ENCODE results near the gene UVRAG. TPM values are rescaled to one million over a fixed set of nuclear protein-coding genes. Genes with fewer than 3 reads are reported as not detected.
A peak's percentile ranks its signal among the peaks of the same experiment; 100 is the strongest.

UVRAG gene
- total RNA-seq, 1 experiment from 2014 or later = 52.7 TPM

DNA sequence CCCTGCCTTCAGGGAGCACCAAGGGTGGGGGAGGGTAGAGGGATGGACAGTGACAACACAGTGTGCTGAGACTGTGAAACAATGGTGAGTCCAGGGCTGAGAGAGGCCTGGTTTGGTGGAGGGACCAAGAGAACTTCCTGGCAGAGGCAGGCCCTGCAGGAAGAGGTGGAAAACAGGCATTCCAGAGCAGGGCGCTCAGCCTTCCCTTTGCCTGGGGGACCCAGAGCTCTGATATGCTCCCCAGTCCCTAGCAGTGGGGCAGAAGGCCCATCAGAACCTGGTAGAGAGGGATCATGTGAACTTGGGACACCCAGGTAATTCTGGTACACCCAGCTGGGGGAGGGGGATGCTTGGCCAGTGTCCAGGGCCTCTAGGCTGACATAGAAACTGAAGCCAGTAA is 17.2 kb upstream of the UVRAG start:
- no peak for DNase-seq
- no peaks in the 10 kb centered on the region for H4K20me1 ChIP-seq (ENCODE audit: insufficient read depth, low read depth, low read length)
- no peaks in the 10 kb centered on the region for H3K36me3 ChIP-seq (ENCODE audit: insufficient read depth, low read length)
- no peak overlapping the region for H2AFZ ChIP-seq (ENCODE audit: low read length)
- H3K9ac ChIP-seq (ENCODE audit: low read length) = no peak overlapping the region
- H3K4me3 ChIP-seq (ENCODE audit: low read length) = no peak overlapping the region
- no peak overlapping the region for H3K4me2 ChIP-seq (ENCODE audit: low read depth, low read length, poor library complexity, severe bottlenecking)
- H3K27me3 ChIP-seq (ENCODE audit: low read length) = no peaks in the 10 kb centered on the region
- no peaks in the 10 kb centered on the region for H3K9me2 ChIP-seq (replicated peaks; ENCODE audit: insufficient read depth, low read length)
- no peaks in the 10 kb centered on the region for H3K4me1 ChIP-seq (ENCODE audit: low read length)
- H3K27ac ChIP-seq (ENCODE audit: low read length) = no peak overlapping the region
- no peaks in the 10 kb centered on the region for H3K9me3 ChIP-seq (ENCODE audit: low read length)
- H3K79me2 ChIP-seq (ENCODE audit: low read length) = no peaks in the 10 kb centered on the region

- DNase-seq = no peak
- Histone ChIP-seq H3K9ac (ENCODE audit: low read length) (no peak overlapping the region), H3K4me3 (ENCODE audit: low read length) (no peak overlapping the region), H3K79me2 (ENCODE audit: low read length) (no peaks in the 10 kb centered on the region), H3K4me1 (ENCODE audit: low read length) (no peaks in the 10 kb centered on the region), H3K9me3 (ENCODE audit: low read length) (no peaks in the 10 kb centered on the region), H3K9me2 (replicated peaks; ENCODE audit: insufficient read depth, low read length) (no peaks in the 10 kb centered on the region), H2AFZ (ENCODE audit: low read length) (no peak overlapping the region), H3K36me3 (ENCODE audit: insufficient read depth, low read length) (no peaks in the 10 kb centered on the region), H4K20me1 (ENCODE audit: insufficient read depth, low read depth, low read length) (no peaks in the 10 kb centered on the region), H3K4me2 (ENCODE audit: low read depth, low read length, poor library complexity, severe bottlenecking) (no peak overlapping the region), H3K27me3 (ENCODE audit: low read length) (no peaks in the 10 kb centered on the region), H3K27ac (ENCODE audit: low read length) (no peak overlapping the region)
Observed at GRCh38 chr11:75800136-75800675, 14.8 kb upstream of the UVRAG start.

DNA sequence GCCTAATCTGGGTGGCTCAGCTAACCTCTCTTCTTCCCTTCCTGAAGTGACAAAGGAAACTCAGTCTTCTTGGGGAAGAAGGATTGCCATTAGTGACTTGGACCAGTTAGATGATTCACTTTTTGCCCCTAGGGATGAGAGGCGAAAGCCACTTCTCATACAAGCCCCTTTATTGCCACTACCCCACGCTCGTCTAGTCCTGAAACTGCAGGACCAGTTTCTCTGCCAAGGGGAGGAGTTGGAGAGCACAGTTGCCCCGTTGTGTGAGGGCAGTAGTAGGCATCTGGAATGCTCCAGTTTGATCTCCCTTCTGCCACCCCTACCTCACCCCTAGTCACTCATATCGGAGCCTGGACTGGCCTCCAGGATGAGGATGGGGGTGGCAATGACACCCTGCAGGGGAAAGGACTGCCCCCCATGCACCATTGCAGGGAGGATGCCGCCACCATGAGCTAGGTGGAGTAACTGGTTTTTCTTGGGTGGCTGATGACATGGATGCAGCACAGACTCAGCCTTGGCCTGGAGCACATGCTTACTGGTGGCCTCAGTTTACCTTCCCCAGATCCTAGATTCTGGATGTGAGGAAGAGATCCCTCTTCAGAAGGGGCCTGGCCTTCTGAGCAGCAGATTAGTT is 14.2 kb upstream of the UVRAG start:
- no peak overlapping the region for H3K4me2 ChIP-seq (ENCODE audit: low read depth, low read length, poor library complexity, severe bottlenecking)
- no peaks in the 10 kb centered on the region for H3K9me3 ChIP-seq (ENCODE audit: low read length)
- H3K4me1 ChIP-seq (ENCODE audit: low read length) = no peaks in the 10 kb centered on the region; the same call in 1 of the 2 replicates
- H3K9me2 ChIP-seq (replicated peaks; ENCODE audit: insufficient read depth, low read length) = no peaks in the 10 kb centered on the region
- no peak overlapping the region for H3K4me3 ChIP-seq (ENCODE audit: low read length)
- no peaks in the 10 kb centered on the region for H3K27me3 ChIP-seq (ENCODE audit: low read length)
- H2AFZ ChIP-seq (ENCODE audit: low read length) = no peak overlapping the region
- no peak overlapping the region for H3K27ac ChIP-seq (ENCODE audit: low read length)
- DNase-seq = no peak
- no peak overlapping the region for H3K9ac ChIP-seq (ENCODE audit: low read length)
- H4K20me1 ChIP-seq (ENCODE audit: insufficient read depth, low read depth, low read length) = no peaks in the 10 kb centered on the region
- H3K79me2 ChIP-seq (ENCODE audit: low read length) = no peaks in the 10 kb centered on the region
- H3K36me3 ChIP-seq (ENCODE audit: insufficient read depth, low read length) = no peaks in the 10 kb centered on the region

- H3K9me2 ChIP-seq (replicated peaks; ENCODE audit: insufficient read depth, low read length) = no peaks in the 10 kb centered on the region
- no peak overlapping the region for H3K4me3 ChIP-seq (ENCODE audit: low read length)
- H3K4me2 ChIP-seq (ENCODE audit: low read depth, low read length, poor library complexity, severe bottlenecking) = no peak overlapping the region
- no peak overlapping the region for H2AFZ ChIP-seq (ENCODE audit: low read length)
- H3K9me3 ChIP-seq (ENCODE audit: low read length) = no peaks in the 10 kb centered on the region
- H3K27me3 ChIP-seq (ENCODE audit: low read length) = no peaks in the 10 kb centered on the region
- no peaks in the 10 kb centered on the region for H3K79me2 ChIP-seq (ENCODE audit: low read length)
- H3K27ac ChIP-seq (ENCODE audit: low read length) = no peak overlapping the region
- no peaks in the 10 kb centered on the region for H3K36me3 ChIP-seq (ENCODE audit: insufficient read depth, low read length)
- H3K4me1 ChIP-seq (ENCODE audit: low read length) = no peaks in the 10 kb centered on the region; the same call in 1 of the 2 replicates
- no peaks in the 10 kb centered on the region for H4K20me1 ChIP-seq (ENCODE audit: insufficient read depth, low read depth, low read length)
- H3K9ac ChIP-seq (ENCODE audit: low read length) = no peak overlapping the region
- no peak for DNase-seq
Observed at GRCh38 chr11:75801362-75802020, 13.5 kb upstream of the UVRAG start.

- no peak overlapping the region for H3K4me3 ChIP-seq (ENCODE audit: low read length)
- no peaks in the 10 kb centered on the region for H3K9me2 ChIP-seq (replicated peaks; ENCODE audit: insufficient read depth, low read length)
- H3K79me2 ChIP-seq (ENCODE audit: low read length) = no peaks in the 10 kb centered on the region
- DNase-seq = no peak
- no peak overlapping the region for H3K27ac ChIP-seq (ENCODE audit: low read length)
- H3K9me3 ChIP-seq (ENCODE audit: low read length) = no peaks in the 10 kb centered on the region
- H3K9ac ChIP-seq (ENCODE audit: low read length) = no peak overlapping the region
- no peaks in the 10 kb centered on the region for H3K27me3 ChIP-seq (ENCODE audit: low read length)
- no peaks in the 10 kb centered on the region; the same call in 1 of the 2 replicates for H3K4me1 ChIP-seq (ENCODE audit: low read length)
- H3K36me3 ChIP-seq (ENCODE audit: insufficient read depth, low read length) = no peaks in the 10 kb centered on the region
- no peak overlapping the region for H2AFZ ChIP-seq (ENCODE audit: low read length)
- H4K20me1 ChIP-seq (ENCODE audit: insufficient read depth, low read depth, low read length) = no peaks in the 10 kb centered on the region
- H3K4me2 ChIP-seq (ENCODE audit: low read depth, low read length, poor library complexity, severe bottlenecking) = no peak overlapping the region
Observed at GRCh38 chr11:75802021-75802912, 12.7 kb upstream of the UVRAG start.

- no peak overlapping the region for H3K27ac ChIP-seq (ENCODE audit: low read length)
- H4K20me1 ChIP-seq (ENCODE audit: insufficient read depth, low read depth, low read length) = no peaks in the 10 kb centered on the region
- no peak overlapping the region for H3K9ac ChIP-seq (ENCODE audit: low read length)
- DNase-seq = peak; percentile 89
- H3K9me3 ChIP-seq (ENCODE audit: low read length) = no peaks in the 10 kb centered on the region
- H3K79me2 ChIP-seq (ENCODE audit: low read length) = no peaks in the 10 kb centered on the region
- no peaks in the 10 kb centered on the region; the same call in 1 of the 2 replicates for H3K4me1 ChIP-seq (ENCODE audit: low read length)
- H2AFZ ChIP-seq (ENCODE audit: low read length) = peak overlapping the region; percentile 55; the same call in 1 of the 2 replicates
- H3K4me3 ChIP-seq (ENCODE audit: low read length) = no peak overlapping the region
- H3K36me3 ChIP-seq (ENCODE audit: insufficient read depth, low read length) = no peaks in the 10 kb centered on the region
- no peak overlapping the region for H3K4me2 ChIP-seq (ENCODE audit: low read depth, low read length, poor library complexity, severe bottlenecking)
- no peaks in the 10 kb centered on the region for H3K9me2 ChIP-seq (replicated peaks; ENCODE audit: insufficient read depth, low read length)
- no peaks in the 10 kb centered on the region for H3K27me3 ChIP-seq (ENCODE audit: low read length)
Observed at GRCh38 chr11:75802913-75803820, 11.8 kb upstream of the UVRAG start.

DNA sequence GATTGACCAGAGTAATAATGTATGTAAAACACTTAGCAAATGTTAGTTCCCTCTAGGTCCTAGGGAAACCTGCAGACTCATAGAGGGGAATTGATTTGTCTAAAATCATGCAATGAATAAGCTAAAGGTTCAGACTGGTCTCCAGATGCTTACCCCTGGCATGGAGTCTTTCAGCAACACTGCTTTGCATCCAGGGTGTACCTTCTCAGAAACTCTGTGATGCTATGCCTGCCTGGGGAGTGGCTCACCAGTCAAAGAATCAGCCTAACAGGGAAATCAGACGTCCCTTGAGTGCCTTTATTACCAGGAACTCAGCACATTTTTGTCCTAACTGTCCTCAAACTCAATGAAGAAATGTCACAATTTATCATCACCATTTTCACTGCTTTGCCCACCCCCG is 5.9 kb upstream of the UVRAG start:
- Histone ChIP-seq H3K36me3 (ENCODE audit: insufficient read depth, low read length) (no peaks in the 10 kb centered on the region), H3K4me2 (ENCODE audit: low read depth, low read length, poor library complexity, severe bottlenecking) (peak overlapping the region; percentile 45), H3K9me3 (ENCODE audit: low read length) (no peaks in the 10 kb centered on the region), H3K27ac (ENCODE audit: low read length) (no peak overlapping the region), H3K9me2 (replicated peaks; ENCODE audit: insufficient read depth, low read length) (no peaks in the 10 kb centered on the region), H2AFZ (ENCODE audit: low read length) (no peak overlapping the region), H3K27me3 (ENCODE audit: low read length) (no peaks in the 10 kb centered on the region), H3K9ac (ENCODE audit: low read length) (no peak overlapping the region; the same call in 1 of the 2 replicates), H3K4me3 (ENCODE audit: low read length) (no peak overlapping the region), H3K79me2 (ENCODE audit: low read length) (no peaks in the 10 kb centered on the region), H4K20me1 (ENCODE audit: insufficient read depth, low read depth, low read length) (no peaks in the 10 kb centered on the region), H3K4me1 (ENCODE audit: low read length) (peaks cover 31% of the 10 kb centered on the region)
- DNase-seq = peak; percentile 66
